Smooth muscle cell (in vitro differentiated cells): Measurements from ENCODE around the gene PPP3CA. TPM values are rescaled to one million over a fixed set of nuclear protein-coding genes. Genes with fewer than 3 reads are reported as not detected.
"Not testable (repeated sequence)": the region's sequence is repeated elsewhere in the genome, so short reads cannot be mapped to it uniquely, and the experiment has no call there.

Experiments
- DNase-seq: peaks from one replicate; lab custom pipeline; 2025; ENCODE audit not compliant: unreplicated experiment; lab: John Stamatoyannopoulos, UW
- H2AFZ ChIP-seq: fragments of 200-600 bp; sonication (generic); 2 replicates; pipeline ENCODE4 v1.6.0; 2016; ENCODE audit warnings: antibody characterized with exemption, low read depth, mild to moderate bottlenecking
- H3F3A ChIP-seq: fragments of 200-600 bp; sonication (generic); 2 replicates; pipeline ENCODE4 v1.6.0; 2017; ENCODE audit warnings: antibody characterized with exemption, low read depth
- H3K27ac ChIP-seq: fragments of 200-600 bp; sonication (generic); 2 replicates; pipeline ENCODE4 v1.5.1; 2016; ENCODE audit warnings: low read depth, mild to moderate bottlenecking
- H3K27me3 ChIP-seq: fragments of 200-600 bp; sonication (generic); 2 replicates; pipeline ENCODE4 v1.6.1; 2016; ENCODE audit warnings: low read depth, mild to moderate bottlenecking
- H3K36me3 ChIP-seq: fragments of 200-600 bp; sonication (generic); 2 replicates; pipeline ENCODE4 v1.5.1; 2016; ENCODE audit warnings: low read depth
- H3K4me1 ChIP-seq: fragments of 200-600 bp; sonication (generic); 2 replicates; pipeline ENCODE4 v1.5.1; 2016; ENCODE audit warnings: low read depth
- H3K4me2 ChIP-seq: fragments of 200-600 bp; sonication (generic); 2 replicates; pipeline ENCODE4 v1.6.0; 2016; ENCODE audit warnings: mild to moderate bottlenecking
- H3K4me3 ChIP-seq: fragments of 200-600 bp; sonication (generic); 2 replicates; pipeline ENCODE4 v1.5.1; 2016; ENCODE audit warnings: mild to moderate bottlenecking
- H3K79me2 ChIP-seq: fragments of 200-600 bp; sonication (generic); 2 replicates; pipeline ENCODE4 v1.6.0; 2016; ENCODE audit warnings: low read depth, mild to moderate bottlenecking
- H3K9ac ChIP-seq: fragments of 200-600 bp; sonication (generic); 2 replicates; pipeline ENCODE4 v1.6.0; 2016; ENCODE audit warnings: low read depth
- H3K9me3 ChIP-seq: fragments of 200-600 bp; sonication (generic); replicated peaks from 2 replicates; pipeline ENCODE4 v1.5.1; 2016; ENCODE audit warnings: low read depth
- H4K20me1 ChIP-seq: fragments of 200-600 bp; sonication (generic); 2 replicates; pipeline ENCODE4 v1.6.0; 2016; ENCODE audit warnings: low read depth
- WGBS: methylation state at CpG from one replicate; pipeline ENCODE4 v1.1.7; 2016; ENCODE audit warnings: low lambda C conversion rate; 5-methylcytosine and 5-hydroxymethylcytosine counted together
- polyA plus RNA-seq: library from polyadenylated mRNA; unstranded; fragments of >200 nt; fragmentation: Nextera tagmentation; extraction: Ambion mirVana; gene quantifications from 2 replicates; pipeline ENCODE4 v1.2.1, GENCODE V29; 2016
- total RNA-seq: library from RNA; depleted of rRNA; stranded (reverse); fragments of >200 nt; gene quantifications from 2 replicates; pipeline ENCODE4 v1.2.3, GENCODE V29; 2014
- TF ChIP-seq, protein P1 (sequence below): fragments of 200-600 bp; sonication (generic); IDR thresholded peaks from 2 replicates; pipeline ENCODE4 v1.5.1; 2017; ENCODE audit warnings: borderline replicate concordance, mild to moderate bottlenecking, antibody characterized with exemption; ENCODE audit not compliant: insufficient read depth, poor library complexity, severe bottlenecking

Gene PPP3CA
- total and polyA plus RNA-seq, 2 experiments from 2014 or later = 16.2 to 96.1 TPM

DNA sequence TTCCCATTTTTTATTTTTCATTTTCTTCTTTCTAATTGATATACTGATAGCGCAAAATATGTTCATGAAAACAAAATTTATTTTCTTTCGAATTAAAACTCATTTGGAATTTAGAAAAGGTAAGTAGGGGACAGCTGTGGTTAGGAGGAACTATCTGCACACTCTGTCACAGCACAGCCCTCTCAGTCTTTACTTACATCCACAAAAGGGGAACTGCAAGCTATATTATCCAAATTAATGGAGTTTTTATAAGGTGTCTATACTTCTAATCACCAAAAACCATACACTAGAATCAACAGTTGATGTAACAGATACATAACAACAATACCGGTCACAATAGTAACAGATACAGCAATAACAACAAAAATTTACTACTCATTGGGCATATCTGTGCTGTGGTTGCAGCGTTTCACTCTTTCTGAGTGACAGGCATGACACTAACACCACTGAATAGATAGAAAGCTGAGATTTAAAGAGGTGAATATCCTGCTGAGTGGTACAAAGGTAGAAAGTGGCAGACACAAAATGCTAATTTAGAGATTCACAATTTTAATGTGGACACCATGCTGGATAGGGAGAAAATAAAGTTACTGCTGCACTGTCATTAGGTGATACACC lies 160.7 kb downstream of the PPP3CA start:
- no peaks in the 10 kb centered on the region for H3K36me3 ChIP-seq
- H3K9me3 ChIP-seq = no peaks in the 10 kb centered on the region
- H3K9ac ChIP-seq = no peak overlapping the region
- peaks cover 35% of the 10 kb centered on the region for H4K20me1 ChIP-seq
- 93% methylated on average over 4 of the region's 4 CpGs for WGBS
- H3K79me2 ChIP-seq = peaks cover 66% of the 10 kb centered on the region
- no peak overlapping the region for H3K27ac ChIP-seq
- TF ChIP-seq, protein P1, sequence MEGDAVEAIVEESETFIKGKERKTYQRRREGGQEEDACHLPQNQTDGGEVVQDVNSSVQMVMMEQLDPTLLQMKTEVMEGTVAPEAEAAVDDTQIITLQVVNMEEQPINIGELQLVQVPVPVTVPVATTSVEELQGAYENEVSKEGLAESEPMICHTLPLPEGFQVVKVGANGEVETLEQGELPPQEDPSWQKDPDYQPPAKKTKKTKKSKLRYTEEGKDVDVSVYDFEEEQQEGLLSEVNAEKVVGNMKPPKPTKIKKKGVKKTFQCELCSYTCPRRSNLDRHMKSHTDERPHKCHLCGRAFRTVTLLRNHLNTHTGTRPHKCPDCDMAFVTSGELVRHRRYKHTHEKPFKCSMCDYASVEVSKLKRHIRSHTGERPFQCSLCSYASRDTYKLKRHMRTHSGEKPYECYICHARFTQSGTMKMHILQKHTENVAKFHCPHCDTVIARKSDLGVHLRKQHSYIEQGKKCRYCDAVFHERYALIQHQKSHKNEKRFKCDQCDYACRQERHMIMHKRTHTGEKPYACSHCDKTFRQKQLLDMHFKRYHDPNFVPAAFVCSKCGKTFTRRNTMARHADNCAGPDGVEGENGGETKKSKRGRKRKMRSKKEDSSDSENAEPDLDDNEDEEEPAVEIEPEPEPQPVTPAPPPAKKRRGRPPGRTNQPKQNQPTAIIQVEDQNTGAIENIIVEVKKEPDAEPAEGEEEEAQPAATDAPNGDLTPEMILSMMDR = no peak
- H3K4me2 ChIP-seq = no peak overlapping the region
- H3K4me3 ChIP-seq = no peak overlapping the region
- no peaks in the 10 kb centered on the region for H3F3A ChIP-seq
- no peak overlapping the region for H2AFZ ChIP-seq
- H3K27me3 ChIP-seq = no peaks in the 10 kb centered on the region
- DNase-seq = no peak
- peaks cover 4% of the 10 kb centered on the region for H3K4me1 ChIP-seq

DNA sequence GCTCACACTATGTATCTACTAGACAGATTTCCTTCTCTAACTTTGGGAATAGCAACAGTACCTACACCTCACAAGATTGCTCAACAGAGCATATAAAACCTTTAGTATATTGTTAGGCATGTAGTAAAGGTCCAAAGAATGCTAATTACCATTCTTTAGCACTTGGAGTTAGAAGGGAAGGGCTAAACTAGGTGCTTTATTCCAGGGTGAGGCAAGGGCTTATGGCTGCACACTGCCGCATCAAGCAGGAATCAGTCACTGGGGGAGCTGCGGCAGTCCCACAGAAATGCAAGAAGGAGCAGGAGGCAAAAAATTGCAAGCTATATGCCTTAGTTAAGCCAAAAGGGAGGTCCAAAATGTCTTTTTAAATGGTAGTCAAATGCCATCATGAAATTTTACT lies 162.7 kb downstream of the PPP3CA start:
- TF ChIP-seq, protein P1 = no peak
- H3K27ac ChIP-seq = no peak overlapping the region
- no peaks in the 10 kb centered on the region for H3K36me3 ChIP-seq
- H2AFZ ChIP-seq = no peak overlapping the region
- 92% methylated on average over 2 of the region's 2 CpGs for WGBS
- H3K27me3 ChIP-seq = no peaks in the 10 kb centered on the region
- DNase-seq = no peak
- H3K79me2 ChIP-seq = peaks cover 69% of the 10 kb centered on the region
- H3K4me2 ChIP-seq = no peak overlapping the region
- no peaks in the 10 kb centered on the region for H3K9me3 ChIP-seq
- H3K9ac ChIP-seq = no peak overlapping the region
- H3F3A ChIP-seq = no peaks in the 10 kb centered on the region
- H3K4me3 ChIP-seq = no peak overlapping the region
- peaks cover 31% of the 10 kb centered on the region for H4K20me1 ChIP-seq
- H3K4me1 ChIP-seq = peaks cover 4% of the 10 kb centered on the region

DNA sequence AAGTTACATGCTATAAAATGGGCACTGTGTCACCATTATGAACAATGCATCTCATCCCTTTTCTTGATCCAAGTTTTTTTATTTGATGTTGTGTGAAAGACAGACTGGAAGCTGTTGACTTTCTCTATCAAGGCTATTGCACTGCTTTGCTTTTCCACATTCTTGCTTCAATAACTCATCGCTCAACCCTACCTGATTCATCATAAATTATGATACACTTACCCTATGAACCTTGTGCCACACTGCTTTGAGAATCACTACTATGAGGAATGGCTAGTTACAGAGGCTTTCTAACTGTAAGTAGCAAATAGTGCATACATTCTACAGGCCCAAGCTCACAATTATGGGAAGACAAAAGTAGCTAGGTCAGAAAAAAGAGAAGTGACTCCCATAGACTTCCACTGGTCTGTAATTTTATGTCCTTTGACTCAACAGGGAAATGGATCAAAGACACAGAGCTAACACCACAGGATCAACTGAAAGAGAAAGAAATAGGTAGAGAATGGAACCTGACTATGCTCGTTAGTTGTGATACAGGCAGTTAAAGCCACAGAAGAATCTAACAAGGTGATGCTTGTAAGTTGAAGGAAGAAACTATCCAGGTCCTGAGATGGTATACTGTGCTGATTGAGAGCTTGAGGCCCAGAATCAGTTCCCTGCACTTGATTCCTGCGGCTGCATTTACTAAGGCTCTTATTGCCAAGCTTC lies 163.5 kb downstream of the PPP3CA start:
- Histone ChIP-seq H3K4me1 (peaks cover 4% of the 10 kb centered on the region), H3K36me3 (no peaks in the 10 kb centered on the region), H3K4me2 (no peak overlapping the region), H4K20me1 (peaks cover 31% of the 10 kb centered on the region), H3K79me2 (peaks cover 72% of the 10 kb centered on the region), H3K4me3 (no peak overlapping the region), H3K9ac (no peak overlapping the region), H3K27ac (peak overlapping the region; percentile 22), H3F3A (no peaks in the 10 kb centered on the region), H3K27me3 (no peaks in the 10 kb centered on the region), H2AFZ (no peak overlapping the region), H3K9me3 (no peaks in the 10 kb centered on the region)
- DNase-seq = no peak
- WGBS = 97% methylated on average over 3 of the region's 3 CpGs
- TF ChIP-seq, protein P1 = no peak

DNA sequence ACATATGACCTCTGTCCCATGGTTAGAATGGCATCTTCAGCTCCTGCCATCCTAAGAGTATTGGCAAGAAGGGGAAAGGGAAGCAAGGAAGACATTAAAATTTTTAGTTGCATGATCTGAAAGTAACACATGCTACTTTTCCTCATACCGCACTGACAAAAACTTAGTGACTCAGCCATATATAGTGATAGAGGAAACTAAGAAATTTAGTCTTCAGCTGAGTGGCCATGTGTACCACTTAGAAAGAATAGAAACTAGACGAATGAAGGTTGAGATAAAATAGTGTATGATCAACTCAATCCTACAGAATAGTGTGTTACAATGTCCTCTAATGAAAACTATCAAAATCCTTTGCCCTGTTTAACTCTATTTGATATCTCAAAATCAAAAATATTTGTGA lies 164.1 kb downstream of the PPP3CA start:
- WGBS = 95% methylated on average over 2 of the region's 2 CpGs
- H3K4me2 ChIP-seq = no peak overlapping the region

DNA sequence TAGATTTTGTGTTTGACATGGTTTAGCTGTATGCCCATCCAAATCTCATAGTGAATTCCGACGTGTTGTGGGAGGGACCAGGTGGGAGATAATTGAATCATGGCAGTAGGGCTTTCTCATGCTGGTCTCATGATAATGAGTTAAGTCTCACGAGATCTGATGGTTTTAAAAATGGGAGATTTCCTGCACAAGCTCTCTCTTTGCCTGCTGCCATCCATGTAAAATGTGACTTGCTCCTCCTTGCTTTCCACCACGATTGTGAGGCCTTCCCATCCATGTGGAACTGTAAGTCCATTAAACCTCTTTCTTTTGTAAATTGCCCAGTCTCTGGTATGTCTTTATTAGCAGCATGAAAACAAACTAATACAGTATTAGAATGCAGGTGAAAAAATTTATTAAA lies 164.6 kb downstream of the PPP3CA start:
- Histone ChIP-seq H4K20me1 (peaks cover 27% of the 10 kb centered on the region), H3K79me2 (peaks cover 71% of the 10 kb centered on the region)
- H3K4me3 ChIP-seq, H3K27me3 ChIP-seq, H3K27ac ChIP-seq, H3K4me1 ChIP-seq, H3F3A ChIP-seq, DNase-seq, H2AFZ ChIP-seq, H3K4me2 ChIP-seq, H3K9me3 ChIP-seq, H3K36me3 ChIP-seq, H3K9ac ChIP-seq: not testable (repeated sequence)
- WGBS = 97% methylated on average over 4 of the region's 4 CpGs

More for the DNA sequence above, 164.1 kb downstream of the PPP3CA start:
- Histone ChIP-seq H3K4me3 (no peak overlapping the region), H3K79me2 (peaks cover 73% of the 10 kb centered on the region), H3K27me3 (no peaks in the 10 kb centered on the region), H2AFZ (no peak overlapping the region), H3K9ac (no peak overlapping the region), H3K27ac (peak overlapping the region; percentile 22), H3K36me3 (no peaks in the 10 kb centered on the region), H3K9me3 (no peaks in the 10 kb centered on the region), H3K4me1 (peaks cover 4% of the 10 kb centered on the region), H3F3A (no peaks in the 10 kb centered on the region), H4K20me1 (peaks cover 28% of the 10 kb centered on the region)
- no peak for DNase-seq
- TF ChIP-seq, protein P1 = no peak
